ENCODE results near the gene CHRNA10. TPM values are rescaled to one million over a fixed set of nuclear protein-coding genes. Genes with fewer than 3 reads are reported as not detected.

Gene CHRNA10
- total RNA-seq, 1 experiment from 2014 or later, result 0.36 TPM

- CTCF ChIA-PET, result no interaction called here
- POLR2A ChIA-PET (ENCODE audit: unreplicated experiment), result no interaction called here
- H4K20me1 ChIP-seq (ENCODE audit: low read length), result no peaks in the 10 kb centered on the region
- H3K9me2 ChIP-seq (replicated peaks; ENCODE audit: low read length), result no peaks in the 10 kb centered on the region
- DNase-seq (no peak), ATAC-seq (no peak)
- H3K27me3 ChIP-seq (ENCODE audit: low read length), result no peaks in the 10 kb centered on the region
- H3F3A ChIP-seq (ENCODE audit: low read length, unreplicated experiment), result no peaks in the 10 kb centered on the region
- H3K4me3 ChIP-seq (ENCODE audit: low read length), result no peak overlapping the region
- H3K9me3 ChIP-seq (ENCODE audit: low read length), result no peaks in the 10 kb centered on the region
- no peak overlapping the region for H2AFZ ChIP-seq (ENCODE audit: low read length)
- no peaks in the 10 kb centered on the region for H3K79me2 ChIP-seq (ENCODE audit: low read length)
- peaks cover 5% of the 10 kb centered on the region for H3K4me1 ChIP-seq (ENCODE audit: insufficient read depth, low read length)
- BruUV-seq (replicated peaks), result no TSS peak
- no peak overlapping the region for H3K4me2 ChIP-seq (ENCODE audit: low read length)
- intact Hi-C loops (cut with micrococcal nuclease), result no loop called here
- peaks cover 11% of the 10 kb centered on the region; the same call in 1 of the 2 replicates for H3K36me3 ChIP-seq (ENCODE audit: low read depth, low read length)
- TF ChIP-seq EZH2 (IDR thresholded peaks at IDR 0.05; ENCODE audit: low read length, unreplicated experiment) (no peak), EZH2phosphoT487 (IDR thresholded peaks at IDR 0.05; ENCODE audit: borderline replicate concordance, low read length) (no peak), CTCF (conservative IDR thresholded peaks at IDR 0.05; ENCODE audit: low read depth, low read length) (no peak)
- H3K27ac ChIP-seq (ENCODE audit: low read length), result no peak overlapping the region
- no peak overlapping the region for H3K9ac ChIP-seq (ENCODE audit: low read length)
Measured at GRCh38 chr11:3669128-3669527, 2.1 kb downstream of the CHRNA10 start.

GRCh38 chr11:3667149-3668035 is 3.8 kb downstream of the CHRNA10 start:
- no peak overlapping the region for H3K4me3 ChIP-seq (ENCODE audit: low read length)
- TF ChIP-seq EZH2phosphoT487 (IDR thresholded peaks at IDR 0.05; ENCODE audit: borderline replicate concordance, low read length) (no peak), CTCF (conservative IDR thresholded peaks at IDR 0.05; ENCODE audit: low read depth, low read length) (no peak), EZH2 (IDR thresholded peaks at IDR 0.05; ENCODE audit: low read length, unreplicated experiment) (no peak)
- intact Hi-C loops (cut with micrococcal nuclease), result no loop called here
- H3K27me3 ChIP-seq (ENCODE audit: low read length), result no peaks in the 10 kb centered on the region
- no peaks in the 10 kb centered on the region for H3K9me2 ChIP-seq (replicated peaks; ENCODE audit: low read length)
- no TSS peak for BruUV-seq (replicated peaks)
- H3K4me1 ChIP-seq (ENCODE audit: insufficient read depth, low read length), result no peaks in the 10 kb centered on the region
- ATAC-seq (no peak), DNase-seq (no peak)
- CTCF ChIA-PET, result no interaction called here
- H4K20me1 ChIP-seq (ENCODE audit: low read length), result no peaks in the 10 kb centered on the region
- no peak overlapping the region for H3K4me2 ChIP-seq (ENCODE audit: low read length)
- H3F3A ChIP-seq (ENCODE audit: low read length, unreplicated experiment), result no peaks in the 10 kb centered on the region
- no peak overlapping the region for H2AFZ ChIP-seq (ENCODE audit: low read length)
- H3K9ac ChIP-seq (ENCODE audit: low read length), result no peak overlapping the region
- H3K36me3 ChIP-seq (ENCODE audit: low read depth, low read length), result 0 out of 2 replicates have a peak, but pooled peaks cover 3% of the 10 kb centered on the region
- no peaks in the 10 kb centered on the region for H3K79me2 ChIP-seq (ENCODE audit: low read length)
- H3K9me3 ChIP-seq (ENCODE audit: low read length), result no peaks in the 10 kb centered on the region
- POLR2A ChIA-PET (ENCODE audit: unreplicated experiment), result no interaction called here
- H3K27ac ChIP-seq (ENCODE audit: low read length), result no peak overlapping the region

GRCh38 chr11:3666023-3666530 is 5.1 kb downstream of the CHRNA10 start:
- H3K4me2 ChIP-seq (ENCODE audit: low read length), result no peak overlapping the region
- ChIA-PET POLR2A (ENCODE audit: unreplicated experiment) (no interaction called here), CTCF (no interaction called here)
- H3K27ac ChIP-seq (ENCODE audit: low read length), result no peak overlapping the region
- H3K79me2 ChIP-seq (ENCODE audit: low read length), result no peaks in the 10 kb centered on the region
- no peak overlapping the region for H3K9ac ChIP-seq (ENCODE audit: low read length)
- TF ChIP-seq EZH2 (IDR thresholded peaks at IDR 0.05; ENCODE audit: low read length, unreplicated experiment), result no peak
- H2AFZ ChIP-seq (ENCODE audit: low read length), result no peak overlapping the region
- no peaks in the 10 kb centered on the region for H3K9me3 ChIP-seq (ENCODE audit: low read length)
- BruUV-seq (replicated peaks), result no TSS peak
- intact Hi-C loops (cut with micrococcal nuclease), result no loop called here
- H3K4me3 ChIP-seq (ENCODE audit: low read length), result no peak overlapping the region
- no peaks in the 10 kb centered on the region for H4K20me1 ChIP-seq (ENCODE audit: low read length)
- no peaks in the 10 kb centered on the region for H3K4me1 ChIP-seq (ENCODE audit: insufficient read depth, low read length)
- no peaks in the 10 kb centered on the region for H3K36me3 ChIP-seq (ENCODE audit: low read depth, low read length)
- H3K9me2 ChIP-seq (replicated peaks; ENCODE audit: low read length), result no peaks in the 10 kb centered on the region
- ATAC-seq (no peak), DNase-seq (no peak)
- H3K27me3 ChIP-seq (ENCODE audit: low read length), result no peaks in the 10 kb centered on the region
- H3F3A ChIP-seq (ENCODE audit: low read length, unreplicated experiment), result no peaks in the 10 kb centered on the region

Data from PC-3 (cell line).